ENCODE measurements around the gene ISCU. TPM values are rescaled to one million over a fixed set of nuclear protein-coding genes. Genes with fewer than 3 reads are reported as not detected.
A peak's percentile ranks its signal among the peaks of the same experiment; 100 is the strongest.
"Not testable (repeated sequence)": the region's sequence is repeated elsewhere in the genome, so short reads cannot be mapped to it uniquely, and the experiment has no call there.

ISCU gene
- total and polyA plus RNA-seq, 2 donors (not counting 1 experiment from before 2014, with no cell fraction given) = 127 to 313 TPM

DNA sequence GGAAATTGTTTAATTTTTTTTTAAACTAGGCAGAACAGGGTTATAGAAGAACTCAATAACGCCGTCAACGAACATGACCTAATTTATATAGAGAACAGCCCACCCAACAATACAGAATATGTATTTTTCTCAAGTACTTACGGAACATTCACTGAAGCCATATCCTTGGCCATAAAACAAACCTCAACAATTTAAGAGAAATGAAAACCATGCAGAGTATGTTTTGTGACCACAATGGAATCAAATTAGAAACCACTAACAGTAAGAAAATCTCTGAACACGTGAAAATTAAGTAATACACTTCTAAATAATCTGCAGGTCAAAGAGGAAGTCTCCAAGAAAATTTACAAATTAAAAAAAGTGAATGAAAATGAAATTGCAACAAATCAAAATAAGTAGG lies 10.9 kb upstream of the ISCU start:
- no peak for TF ChIP-seq EZH2 (IDR thresholded peaks at IDR 0.05; ENCODE audit: low read length, missing control alignments)
- TF ChIP-seq, protein P1, sequence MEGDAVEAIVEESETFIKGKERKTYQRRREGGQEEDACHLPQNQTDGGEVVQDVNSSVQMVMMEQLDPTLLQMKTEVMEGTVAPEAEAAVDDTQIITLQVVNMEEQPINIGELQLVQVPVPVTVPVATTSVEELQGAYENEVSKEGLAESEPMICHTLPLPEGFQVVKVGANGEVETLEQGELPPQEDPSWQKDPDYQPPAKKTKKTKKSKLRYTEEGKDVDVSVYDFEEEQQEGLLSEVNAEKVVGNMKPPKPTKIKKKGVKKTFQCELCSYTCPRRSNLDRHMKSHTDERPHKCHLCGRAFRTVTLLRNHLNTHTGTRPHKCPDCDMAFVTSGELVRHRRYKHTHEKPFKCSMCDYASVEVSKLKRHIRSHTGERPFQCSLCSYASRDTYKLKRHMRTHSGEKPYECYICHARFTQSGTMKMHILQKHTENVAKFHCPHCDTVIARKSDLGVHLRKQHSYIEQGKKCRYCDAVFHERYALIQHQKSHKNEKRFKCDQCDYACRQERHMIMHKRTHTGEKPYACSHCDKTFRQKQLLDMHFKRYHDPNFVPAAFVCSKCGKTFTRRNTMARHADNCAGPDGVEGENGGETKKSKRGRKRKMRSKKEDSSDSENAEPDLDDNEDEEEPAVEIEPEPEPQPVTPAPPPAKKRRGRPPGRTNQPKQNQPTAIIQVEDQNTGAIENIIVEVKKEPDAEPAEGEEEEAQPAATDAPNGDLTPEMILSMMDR (conservative IDR thresholded peaks at IDR 0.05 in 1 of 2, IDR thresholded peaks at IDR 0.05 in 1 of 2; ENCODE audit: low read depth in 1 of 2, low read length in 2 of 2) = no peak
- no peaks in the 10 kb centered on the region for H4K20me1 ChIP-seq (ENCODE audit: control insufficient read depth, extremely low read depth, insufficient read depth, low read length)
- H3K27me3 ChIP-seq (ENCODE audit: control insufficient read depth, insufficient read depth, low read length) = no peaks in the 10 kb centered on the region
- no peak overlapping the region for H3K4me2 ChIP-seq (ENCODE audit: extremely low read depth, insufficient read depth, low read length)
- DNase-seq (ENCODE audit: low read depth in 2 of 2) = peak; percentile 58 to 87
- H3K4me1 ChIP-seq (ENCODE audit: control insufficient read depth, extremely low read depth, insufficient read depth, low read length) = no peaks in the 10 kb centered on the region
- H3K9ac ChIP-seq (ENCODE audit: insufficient read depth, low read length) = no peak overlapping the region
- no peak overlapping the region for H2AFZ ChIP-seq (ENCODE audit: low read length)
- no peak overlapping the region for H3K27ac ChIP-seq (ENCODE audit: insufficient read depth, low read length)
- H3K9me3 ChIP-seq (ENCODE audit: control insufficient read depth, insufficient read depth, low read depth, low read length) = no peaks in the 10 kb centered on the region
- peak overlapping the region in 1 of 4 experiments; percentile 30 for H3K4me3 ChIP-seq (replicated peaks in 1 of 4; ENCODE audit: control extremely low read depth in 1 of 4, insufficient read depth in 1 of 4, low read depth in 3 of 4, low read length in 4 of 4)
- peaks cover 5% of the 10 kb centered on the region for H3K36me3 ChIP-seq (ENCODE audit: control insufficient read depth, insufficient read depth, low read length)
- H3K79me2 ChIP-seq (ENCODE audit: control insufficient read depth, insufficient read depth, low read length) = peaks cover 78% of the 10 kb centered on the region

- H3K27me3 ChIP-seq (ENCODE audit: control insufficient read depth, insufficient read depth, low read length) = no peaks in the 10 kb centered on the region
- H4K20me1 ChIP-seq (ENCODE audit: control insufficient read depth, extremely low read depth, insufficient read depth, low read length) = no peaks in the 10 kb centered on the region
- peaks cover 95% of the 10 kb centered on the region for H3K79me2 ChIP-seq (ENCODE audit: control insufficient read depth, insufficient read depth, low read length)
- peaks cover 1% of the 10 kb centered on the region for H3K36me3 ChIP-seq (ENCODE audit: control insufficient read depth, insufficient read depth, low read length)
- no peak overlapping the region for H3K4me3 ChIP-seq (replicated peaks in 1 of 4; ENCODE audit: control extremely low read depth in 1 of 4, insufficient read depth in 1 of 4, low read depth in 3 of 4, low read length in 4 of 4)
- TF ChIP-seq, protein P1 (conservative IDR thresholded peaks at IDR 0.05 in 1 of 2, IDR thresholded peaks at IDR 0.05 in 1 of 2; ENCODE audit: low read depth in 1 of 2, low read length in 2 of 2) = no peak
- no peak for TF ChIP-seq EZH2 (IDR thresholded peaks at IDR 0.05; ENCODE audit: low read length, missing control alignments)
- no peak overlapping the region for H2AFZ ChIP-seq (ENCODE audit: low read length)
- no peaks in the 10 kb centered on the region for H3K4me1 ChIP-seq (ENCODE audit: control insufficient read depth, extremely low read depth, insufficient read depth, low read length)
- H3K9ac ChIP-seq (ENCODE audit: insufficient read depth, low read length) = no peak overlapping the region
- no peak overlapping the region for H3K27ac ChIP-seq (ENCODE audit: insufficient read depth, low read length)
- H3K9me3 ChIP-seq (ENCODE audit: control insufficient read depth, insufficient read depth, low read depth, low read length) = no peaks in the 10 kb centered on the region
- H3K4me2 ChIP-seq (ENCODE audit: extremely low read depth, insufficient read depth, low read length) = no peak overlapping the region
- no peak for DNase-seq (ENCODE audit: low read depth in 2 of 2)
Observed at GRCh38 chr12:108553799-108554198, 8.6 kb upstream of the ISCU start.

- not testable (repeated sequence) for H3K9ac ChIP-seq (ENCODE audit: insufficient read depth, low read length); H3K27ac ChIP-seq (ENCODE audit: insufficient read depth, low read length); H2AFZ ChIP-seq (ENCODE audit: low read length); H3K36me3 ChIP-seq (ENCODE audit: control insufficient read depth, insufficient read depth, low read length); H4K20me1 ChIP-seq (ENCODE audit: control insufficient read depth, extremely low read depth, insufficient read depth, low read length); H3K4me1 ChIP-seq (ENCODE audit: control insufficient read depth, extremely low read depth, insufficient read depth, low read length); H3K9me3 ChIP-seq (ENCODE audit: control insufficient read depth, insufficient read depth, low read depth, low read length); H3K4me3 ChIP-seq (replicated peaks in 1 of 4; ENCODE audit: control extremely low read depth in 1 of 4, insufficient read depth in 1 of 4, low read depth in 3 of 4, low read length in 4 of 4); H3K27me3 ChIP-seq (ENCODE audit: control insufficient read depth, insufficient read depth, low read length); DNase-seq (ENCODE audit: low read depth in 2 of 2); H3K4me2 ChIP-seq (ENCODE audit: extremely low read depth, insufficient read depth, low read length)
- H3K79me2 ChIP-seq (ENCODE audit: control insufficient read depth, insufficient read depth, low read length) = peaks cover 94% of the 10 kb centered on the region
Observed at GRCh38 chr12:108555383-108555782, 7.0 kb upstream of the ISCU start.

Data from fibroblast of lung (primary cell).